Hematopoietic multipotent progenitor cell treated with erythropoietin and hydrocortisone succinate and interleukin-3 and kit ligand, for 17 days (in vitro differentiated cells): Measurements from ENCODE around the gene SCAF8.
A peak's percentile ranks its signal among the peaks of the same experiment; 100 is the strongest.
"Not testable (repeated sequence)": the region's sequence is repeated elsewhere in the genome, so short reads cannot be mapped to it uniquely, and the experiment has no call there.

Experiments used
- DNase-seq: peaks from one replicate; pipeline ENCODE4 v3.0.0-alpha.2; 2015; ENCODE audit warnings: low spot score

SCAF8 gene

GRCh38 chr6:154782193-154782592 lies 49.0 kb downstream of the SCAF8 start:
- no peak for DNase-seq

- no peak for DNase-seq
These were observed 50.0 kb downstream of the SCAF8 start for GRCh38 chr6:154783229-154783628.

- no peak for DNase-seq
These were observed 51.9 kb downstream of the SCAF8 start for GRCh38 chr6:154785075-154785474.

GRCh38 chr6:154786144-154786868 lies 53.1 kb downstream of the SCAF8 start:
- no peak for DNase-seq

- DNase-seq, result no peak
These were observed 58.5 kb downstream of the SCAF8 start for GRCh38 chr6:154791556-154792317.

GRCh38 chr6:154792325-154792724 lies 59.1 kb downstream of the SCAF8 start:
- no peak for DNase-seq

GRCh38 chr6:154792761-154793160 lies 59.5 kb downstream of the SCAF8 start:
- no peak for DNase-seq

GRCh38 chr6:154796484-154796883 lies 63.3 kb downstream of the SCAF8 start:
- no peak for DNase-seq

GRCh38 chr6:154797857-154798256 lies 64.6 kb downstream of the SCAF8 start:
- no peak for DNase-seq

- DNase-seq, result no peak
These were observed 67.1 kb downstream of the SCAF8 start for GRCh38 chr6:154800338-154800737.

GRCh38 chr6:154805288-154805911 lies 72.2 kb downstream of the SCAF8 start:
- peak; percentile 75 for DNase-seq

- DNase-seq, result no peak
These were observed 73.6 kb downstream of the SCAF8 start for GRCh38 chr6:154806804-154807203.

GRCh38 chr6:154811663-154812062 lies 78.4 kb downstream of the SCAF8 start:
- not testable (repeated sequence) for DNase-seq

GRCh38 chr6:154814063-154814462 lies 80.8 kb downstream of the SCAF8 start:
- no peak for DNase-seq

GRCh38 chr6:154815938-154816820 lies 83.0 kb downstream of the SCAF8 start:
- DNase-seq, result no peak

- DNase-seq, result no peak
These were observed 87.9 kb downstream of the SCAF8 start for GRCh38 chr6:154821099-154821498.

- no peak for DNase-seq
These were observed 88.4 kb downstream of the SCAF8 start for GRCh38 chr6:154821638-154822037.

GRCh38 chr6:154822947-154823558 lies 89.8 kb downstream of the SCAF8 start:
- no peak for DNase-seq

- DNase-seq, result no peak
These were observed 90.9 kb downstream of the SCAF8 start for GRCh38 chr6:154824076-154824475.

GRCh38 chr6:154829970-154830369 lies 96.8 kb downstream of the SCAF8 start:
- DNase-seq, result no peak

- DNase-seq, result no peak
These were observed 97.6 kb downstream of the SCAF8 start for GRCh38 chr6:154830771-154831170.

- no peak for DNase-seq
These were observed 102.1 kb downstream of the SCAF8 start for GRCh38 chr6:154835307-154835706.
